ENCODE measurements around the gene ADAMTS2. TPM values are rescaled to one million over a fixed set of nuclear protein-coding genes. Genes with fewer than 3 reads are reported as not detected.
"Not testable (repeated sequence)": the region's sequence is repeated elsewhere in the genome, so short reads cannot be mapped to it uniquely, and the experiment has no call there.

ADAMTS2 gene
- total RNA-seq, 1 donor from 2014 or later = 29.7 TPM

- no peak overlapping the region for H3K4me3 ChIP-seq (ENCODE audit: low read length in 3 of 3)
- no peaks in the 10 kb centered on the region for H3K4me1 ChIP-seq (ENCODE audit: control insufficient read depth in 3 of 3, insufficient read depth in 3 of 3, low read length in 3 of 3)
- H3K9ac ChIP-seq (ENCODE audit: low read depth in 1 of 3, low read length in 3 of 3) = no peak overlapping the region
- no peak overlapping the region for H3K27ac ChIP-seq (ENCODE audit: low read depth, low read length)
- H3K27me3 ChIP-seq (ENCODE audit: control insufficient read depth in 3 of 3, insufficient read depth in 3 of 3, low read length in 3 of 3) = no peaks in the 10 kb centered on the region
- H3K9me3 ChIP-seq (ENCODE audit: control insufficient read depth in 3 of 3, low read length in 3 of 3) = peaks cover 0 to 2% (median 0%) of the 10 kb centered on the region in 3 donors
- no peaks in the 10 kb centered on the region for H3K36me3 ChIP-seq (ENCODE audit: control insufficient read depth in 3 of 3, insufficient read depth in 3 of 3, low read length in 3 of 3)
Measured at GRCh38 chr5:179219661-179220620, 125.3 kb downstream of the ADAMTS2 start.

- H3K27ac ChIP-seq (ENCODE audit: low read depth, low read length) = no peak overlapping the region
- peaks cover 0 to 2% (median 0%) of the 10 kb centered on the region in 3 donors for H3K9me3 ChIP-seq (ENCODE audit: control insufficient read depth in 3 of 3, low read length in 3 of 3)
- H3K27me3 ChIP-seq (ENCODE audit: control insufficient read depth in 3 of 3, insufficient read depth in 3 of 3, low read length in 3 of 3) = no peaks in the 10 kb centered on the region
- H3K4me1 ChIP-seq (ENCODE audit: control insufficient read depth in 3 of 3, insufficient read depth in 3 of 3, low read length in 3 of 3) = no peaks in the 10 kb centered on the region
- no peaks in the 10 kb centered on the region for H3K36me3 ChIP-seq (ENCODE audit: control insufficient read depth in 3 of 3, insufficient read depth in 3 of 3, low read length in 3 of 3)
- H3K4me3 ChIP-seq (ENCODE audit: low read length in 3 of 3) = no peak overlapping the region
- H3K9ac ChIP-seq (ENCODE audit: low read depth in 1 of 3, low read length in 3 of 3) = no peak overlapping the region
Measured at GRCh38 chr5:179218943-179219330, 126.3 kb downstream of the ADAMTS2 start.

- Histone ChIP-seq H3K4me3 (ENCODE audit: low read length in 3 of 3) (no peak overlapping the region), H3K9me3 (ENCODE audit: control insufficient read depth in 3 of 3, low read length in 3 of 3) (no peaks in the 10 kb centered on the region), H3K4me1 (ENCODE audit: control insufficient read depth in 3 of 3, insufficient read depth in 3 of 3, low read length in 3 of 3) (no peaks in the 10 kb centered on the region), H3K27ac (ENCODE audit: low read depth, low read length) (no peak overlapping the region), H3K27me3 (ENCODE audit: control insufficient read depth in 3 of 3, insufficient read depth in 3 of 3, low read length in 3 of 3) (no peaks in the 10 kb centered on the region), H3K36me3 (ENCODE audit: control insufficient read depth in 3 of 3, insufficient read depth in 3 of 3, low read length in 3 of 3) (no peaks in the 10 kb centered on the region), H3K9ac (ENCODE audit: low read depth in 1 of 3, low read length in 3 of 3) (no peak overlapping the region)
Measured at GRCh38 chr5:179217956-179218942, 127.0 kb downstream of the ADAMTS2 start.

- H3K27me3 ChIP-seq (ENCODE audit: control insufficient read depth in 3 of 3, insufficient read depth in 3 of 3, low read length in 3 of 3) = no peaks in the 10 kb centered on the region
- H3K4me3 ChIP-seq (ENCODE audit: low read length in 3 of 3) = no peak overlapping the region
- no peaks in the 10 kb centered on the region for H3K4me1 ChIP-seq (ENCODE audit: control insufficient read depth in 3 of 3, insufficient read depth in 3 of 3, low read length in 3 of 3)
- no peak overlapping the region for H3K27ac ChIP-seq (ENCODE audit: low read depth, low read length)
- no peaks in the 10 kb centered on the region for H3K9me3 ChIP-seq (ENCODE audit: control insufficient read depth in 3 of 3, low read length in 3 of 3)
- no peak overlapping the region for H3K9ac ChIP-seq (ENCODE audit: low read depth in 1 of 3, low read length in 3 of 3)
- H3K36me3 ChIP-seq (ENCODE audit: control insufficient read depth in 3 of 3, insufficient read depth in 3 of 3, low read length in 3 of 3) = no peaks in the 10 kb centered on the region
Measured at GRCh38 chr5:179217356-179217755, 127.9 kb downstream of the ADAMTS2 start.

- not testable (repeated sequence) for H3K9me3 ChIP-seq (ENCODE audit: control insufficient read depth in 3 of 3, low read length in 3 of 3); H3K4me1 ChIP-seq (ENCODE audit: control insufficient read depth in 3 of 3, insufficient read depth in 3 of 3, low read length in 3 of 3); H3K4me3 ChIP-seq (ENCODE audit: low read length in 3 of 3); H3K36me3 ChIP-seq (ENCODE audit: control insufficient read depth in 3 of 3, insufficient read depth in 3 of 3, low read length in 3 of 3); H3K9ac ChIP-seq (ENCODE audit: low read depth in 1 of 3, low read length in 3 of 3); H3K27ac ChIP-seq (ENCODE audit: low read depth, low read length); H3K27me3 ChIP-seq (ENCODE audit: control insufficient read depth in 3 of 3, insufficient read depth in 3 of 3, low read length in 3 of 3)
Measured at GRCh38 chr5:179216381-179216780, 128.9 kb downstream of the ADAMTS2 start.

GRCh38 chr5:179215576-179215975, 129.7 kb downstream of the ADAMTS2 start:
- Histone ChIP-seq H3K27ac (ENCODE audit: low read depth, low read length) (no peak overlapping the region), H3K36me3 (ENCODE audit: control insufficient read depth in 3 of 3, insufficient read depth in 3 of 3, low read length in 3 of 3) (no peaks in the 10 kb centered on the region), H3K4me1 (ENCODE audit: control insufficient read depth in 3 of 3, insufficient read depth in 3 of 3, low read length in 3 of 3) (no peaks in the 10 kb centered on the region), H3K4me3 (ENCODE audit: low read length in 3 of 3) (no peak overlapping the region), H3K27me3 (ENCODE audit: control insufficient read depth in 3 of 3, insufficient read depth in 3 of 3, low read length in 3 of 3) (peaks cover 0 to 6% (median 0%) of the 10 kb centered on the region in 3 donors), H3K9me3 (ENCODE audit: control insufficient read depth in 3 of 3, low read length in 3 of 3) (no peaks in the 10 kb centered on the region), H3K9ac (ENCODE audit: low read depth in 1 of 3, low read length in 3 of 3) (no peak overlapping the region)

- Histone ChIP-seq H3K36me3 (ENCODE audit: control insufficient read depth in 3 of 3, insufficient read depth in 3 of 3, low read length in 3 of 3) (no peaks in the 10 kb centered on the region), H3K4me3 (ENCODE audit: low read length in 3 of 3) (no peak overlapping the region), H3K27ac (ENCODE audit: low read depth, low read length) (no peak overlapping the region), H3K9ac (ENCODE audit: low read depth in 1 of 3, low read length in 3 of 3) (no peak overlapping the region), H3K9me3 (ENCODE audit: control insufficient read depth in 3 of 3, low read length in 3 of 3) (no peaks in the 10 kb centered on the region), H3K27me3 (ENCODE audit: control insufficient read depth in 3 of 3, insufficient read depth in 3 of 3, low read length in 3 of 3) (peaks cover 0 to 6% (median 0%) of the 10 kb centered on the region in 3 donors), H3K4me1 (ENCODE audit: control insufficient read depth in 3 of 3, insufficient read depth in 3 of 3, low read length in 3 of 3) (no peaks in the 10 kb centered on the region)
Measured at GRCh38 chr5:179214678-179215077, 130.6 kb downstream of the ADAMTS2 start.

- Histone ChIP-seq H3K4me3 (ENCODE audit: low read length in 3 of 3) (no peak overlapping the region), H3K27ac (ENCODE audit: low read depth, low read length) (no peak overlapping the region), H3K9ac (ENCODE audit: low read depth in 1 of 3, low read length in 3 of 3) (no peak overlapping the region), H3K9me3 (ENCODE audit: control insufficient read depth in 3 of 3, low read length in 3 of 3) (no peaks in the 10 kb centered on the region), H3K36me3 (ENCODE audit: control insufficient read depth in 3 of 3, insufficient read depth in 3 of 3, low read length in 3 of 3) (no peaks in the 10 kb centered on the region), H3K27me3 (ENCODE audit: control insufficient read depth in 3 of 3, insufficient read depth in 3 of 3, low read length in 3 of 3) (peaks cover 0 to 6% (median 0%) of the 10 kb centered on the region in 3 donors), H3K4me1 (ENCODE audit: control insufficient read depth in 3 of 3, insufficient read depth in 3 of 3, low read length in 3 of 3) (no peaks in the 10 kb centered on the region)
Measured at GRCh38 chr5:179212870-179213269, 132.4 kb downstream of the ADAMTS2 start.

GRCh38 chr5:179211631-179212030, 133.6 kb downstream of the ADAMTS2 start:
- Histone ChIP-seq H3K9ac (ENCODE audit: low read depth in 1 of 3, low read length in 3 of 3) (no peak overlapping the region), H3K27ac (ENCODE audit: low read depth, low read length) (no peak overlapping the region), H3K36me3 (ENCODE audit: control insufficient read depth in 3 of 3, insufficient read depth in 3 of 3, low read length in 3 of 3) (no peaks in the 10 kb centered on the region), H3K9me3 (ENCODE audit: control insufficient read depth in 3 of 3, low read length in 3 of 3) (no peaks in the 10 kb centered on the region), H3K4me3 (ENCODE audit: low read length in 3 of 3) (no peak overlapping the region), H3K4me1 (ENCODE audit: control insufficient read depth in 3 of 3, insufficient read depth in 3 of 3, low read length in 3 of 3) (no peaks in the 10 kb centered on the region), H3K27me3 (ENCODE audit: control insufficient read depth in 3 of 3, insufficient read depth in 3 of 3, low read length in 3 of 3) (peaks cover 0 to 6% (median 0%) of the 10 kb centered on the region in 3 donors)

All from skeletal muscle tissue (tissue), 4 donors.